Amniotic stem cell (primary cell): Measurements from ENCODE around the gene ANKRD65.
"Not testable (repeated sequence)": the region's sequence is repeated elsewhere in the genome, so short reads cannot be mapped to it uniquely, and the experiment has no call there.

Experiments
- DNase-seq: peaks from one replicate; lab custom pipeline; 2025; lab: John Stamatoyannopoulos, UW

The ANKRD65 gene

GRCh38 chr1:1430114-1430982 is 9.3 kb upstream of the ANKRD65 start:
- no peak for DNase-seq

GRCh38 chr1:1429671-1430073 is 8.6 kb upstream of the ANKRD65 start:
- DNase-seq: no peak

DNA sequence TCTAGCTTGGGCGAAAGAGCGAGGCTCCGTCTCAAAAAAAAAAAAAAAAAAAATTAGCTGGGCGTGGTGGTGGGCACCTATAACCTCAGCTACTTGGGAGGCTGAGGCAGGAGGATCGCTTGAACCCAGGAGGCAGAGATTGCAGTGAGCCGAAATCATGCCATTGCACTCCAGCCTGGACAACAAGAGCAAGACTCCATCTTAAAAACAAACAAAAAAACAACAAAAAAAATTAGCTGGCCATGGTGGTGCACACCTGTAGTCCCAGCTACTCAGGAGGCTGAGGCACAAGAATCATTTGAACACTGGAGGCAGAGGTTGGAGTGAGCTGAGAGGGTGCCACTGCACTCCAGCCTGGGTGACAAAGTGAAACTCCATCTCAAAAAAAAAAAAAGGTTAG is 7.9 kb upstream of the ANKRD65 start:
- not testable (repeated sequence) for DNase-seq

DNA sequence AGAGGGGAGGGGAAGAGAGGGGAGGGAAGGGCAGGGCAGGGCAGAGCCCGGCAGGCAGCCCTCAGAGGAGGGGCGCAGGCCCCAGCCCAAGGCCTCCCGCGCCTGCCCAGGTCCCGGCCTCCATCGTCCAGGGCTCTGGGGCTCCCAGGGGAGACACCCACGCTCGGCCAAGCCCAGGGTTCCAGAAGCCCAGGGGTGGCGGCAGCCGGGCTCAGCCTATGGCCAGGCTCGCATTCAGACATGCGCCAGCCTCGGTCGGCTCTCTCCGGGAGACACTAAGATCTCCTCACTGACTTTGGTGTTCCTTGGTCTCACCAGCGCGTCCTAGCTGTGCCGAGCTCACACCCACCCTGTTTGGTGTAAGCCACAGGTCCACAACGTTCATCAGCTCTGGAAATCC is 7.1 kb upstream of the ANKRD65 start:
- no peak for DNase-seq

DNA sequence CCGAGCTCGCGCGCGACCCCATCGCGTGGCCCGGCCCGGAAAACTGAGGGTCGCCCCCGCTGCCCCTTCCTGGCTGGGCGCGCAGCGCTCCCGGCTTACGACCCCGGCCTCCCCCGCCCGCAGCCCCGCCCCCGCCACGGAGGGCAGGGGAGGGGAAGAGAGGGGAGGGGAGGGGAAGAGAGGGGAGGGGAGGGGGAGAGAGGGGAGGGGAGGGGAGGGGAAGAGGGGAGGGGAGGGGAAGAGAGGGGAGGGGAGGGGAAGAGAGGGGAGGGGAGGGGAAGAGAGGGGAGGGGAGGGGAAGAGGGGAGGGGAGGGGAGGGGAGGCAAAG is 6.7 kb upstream of the ANKRD65 start:
- no peak for DNase-seq

DNA sequence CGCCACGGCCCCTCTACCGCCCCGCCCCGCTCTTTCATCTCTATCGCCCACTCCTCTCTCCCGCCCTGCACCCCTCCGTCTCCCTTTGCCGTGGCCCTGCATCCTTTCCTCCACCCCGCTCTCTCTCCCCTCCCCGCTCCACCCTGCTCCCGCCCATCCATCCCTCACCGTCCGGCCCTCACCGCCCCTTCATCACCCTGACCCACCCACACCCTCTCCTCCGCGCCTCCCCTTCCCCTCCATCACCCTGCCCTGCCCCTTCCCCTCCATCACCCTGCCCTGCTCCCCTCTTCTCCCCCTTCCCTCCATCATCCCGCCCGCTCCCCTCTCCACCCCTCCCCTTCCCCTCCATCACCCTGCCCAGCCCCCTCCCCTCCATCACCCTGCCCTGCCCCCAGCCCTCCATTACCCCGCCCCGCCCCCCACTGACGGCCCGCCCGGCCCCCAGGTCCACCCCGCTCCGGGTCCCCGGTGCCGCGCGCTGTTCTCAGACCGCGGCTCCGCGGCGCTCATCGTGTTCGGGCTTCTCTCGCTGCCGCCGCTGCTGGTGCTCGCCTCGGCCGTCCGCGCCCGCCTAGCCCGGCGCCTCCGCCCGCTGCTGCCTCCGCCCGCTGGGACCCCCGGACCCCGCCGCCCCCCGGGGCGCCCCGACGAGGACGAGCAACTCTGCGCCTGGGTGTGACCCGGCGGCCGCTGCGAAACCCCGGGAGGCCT is 6.2 kb upstream of the ANKRD65 start:
- no peak for DNase-seq

DNA sequence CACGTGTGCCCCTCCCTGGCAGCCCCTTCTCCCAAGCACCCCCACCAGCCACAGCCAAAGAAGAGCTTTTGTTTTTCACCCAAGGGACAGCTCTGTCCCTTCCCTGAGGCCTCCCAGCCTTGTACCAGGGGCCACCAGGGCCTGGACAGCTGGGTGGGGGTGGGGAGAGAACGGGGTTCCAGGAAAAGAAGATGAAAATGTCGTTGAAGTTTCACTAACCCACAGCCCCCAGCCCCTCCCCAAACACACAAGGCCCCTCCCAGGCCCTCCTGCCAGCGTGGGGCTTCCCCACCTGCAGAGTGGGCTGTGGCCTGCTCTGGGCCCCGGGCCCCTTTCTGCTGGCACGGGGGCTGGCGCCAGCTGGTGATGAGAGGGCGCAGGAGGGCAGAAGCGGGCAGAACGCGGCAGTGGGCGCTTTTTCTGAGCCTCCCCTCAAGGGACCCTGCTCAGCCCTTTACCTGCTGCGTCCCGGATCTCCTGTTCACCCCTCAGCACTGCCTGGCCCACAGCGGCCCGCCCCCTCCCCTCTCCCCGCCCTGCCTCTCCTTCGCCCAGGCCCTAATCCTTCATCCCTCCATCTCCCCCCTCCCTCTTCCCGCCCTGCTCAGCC is 5.5 kb upstream of the ANKRD65 start:
- DNase-seq: no peak

DNA sequence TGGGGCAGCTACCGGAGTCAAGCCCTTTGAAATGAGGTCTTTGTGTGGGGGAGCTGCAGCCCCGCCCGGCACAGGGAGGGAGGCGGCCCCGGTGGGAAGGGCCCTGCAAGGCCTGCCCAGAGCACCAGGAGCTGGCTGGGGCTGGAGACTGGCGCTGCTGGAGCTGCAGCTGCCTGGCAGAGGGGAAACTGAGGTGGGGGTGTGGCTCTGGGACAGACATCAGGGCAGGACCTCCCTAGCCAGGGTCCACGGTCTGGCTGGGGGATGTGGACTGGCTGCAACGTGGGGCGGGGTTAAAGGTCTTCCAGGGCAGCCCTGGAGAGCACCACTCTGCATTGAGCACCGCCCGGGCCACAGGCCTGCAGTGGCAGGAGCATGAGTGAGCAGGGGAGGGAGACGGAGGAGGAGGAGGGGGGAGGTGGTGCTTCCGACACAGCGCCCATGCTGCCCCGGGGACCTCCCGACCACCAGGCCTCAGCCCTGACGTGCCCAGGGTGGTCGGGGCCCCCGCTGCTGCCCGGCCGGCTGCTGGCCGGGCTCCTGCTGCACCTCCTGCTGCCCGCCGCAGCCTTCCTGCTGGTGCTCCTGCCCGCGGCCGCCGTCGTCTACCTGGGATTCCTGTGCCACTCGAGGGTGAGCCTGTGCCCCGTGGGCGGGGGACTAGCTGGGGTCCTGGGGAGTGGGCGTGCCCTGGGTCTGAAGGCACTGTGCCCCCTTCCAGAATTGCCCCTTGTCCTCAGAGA is 4.8 kb upstream of the ANKRD65 start:
- DNase-seq: no peak

DNA sequence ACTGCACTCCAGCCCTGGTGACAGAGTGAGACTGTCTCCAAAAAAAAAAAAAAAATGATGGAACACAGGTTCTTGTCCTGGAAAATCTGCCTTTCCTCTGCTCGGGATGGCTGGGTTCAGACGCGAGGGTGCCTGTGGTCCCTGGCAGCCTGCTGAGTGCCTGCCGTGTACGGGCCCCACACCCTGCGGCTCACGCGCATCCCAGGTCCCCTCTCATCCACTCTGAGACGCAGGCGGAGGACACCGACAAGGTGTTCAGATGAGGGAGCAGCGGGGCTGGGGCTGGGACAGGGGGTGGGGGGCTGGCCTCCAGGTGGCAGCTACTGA is 4.3 kb upstream of the ANKRD65 start:
- no peak for DNase-seq

DNA sequence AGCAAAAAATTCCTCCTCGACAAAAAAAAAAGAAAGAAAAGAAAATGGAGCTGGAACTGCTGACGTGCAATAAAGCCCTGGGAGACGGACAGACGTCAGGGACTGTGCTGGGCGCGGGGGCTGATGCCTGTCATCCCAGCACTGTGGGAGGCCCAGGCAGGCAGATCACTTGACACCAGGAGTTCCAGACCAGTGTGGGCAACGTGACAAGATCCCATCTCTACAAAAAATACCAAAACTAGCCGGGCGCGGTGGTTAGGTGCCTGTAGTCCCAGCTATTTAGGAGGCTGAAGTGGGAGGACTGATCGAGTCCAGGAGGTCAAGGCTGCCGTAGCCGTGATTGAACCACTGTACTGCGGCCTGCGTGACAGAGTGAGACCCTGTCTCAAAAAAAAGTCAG is 3.6 kb upstream of the ANKRD65 start:
- DNase-seq: no peak

- DNase-seq: no peak
These were observed 2.1 kb upstream of the ANKRD65 start for GRCh38 chr1:1423245-1423597.

DNA sequence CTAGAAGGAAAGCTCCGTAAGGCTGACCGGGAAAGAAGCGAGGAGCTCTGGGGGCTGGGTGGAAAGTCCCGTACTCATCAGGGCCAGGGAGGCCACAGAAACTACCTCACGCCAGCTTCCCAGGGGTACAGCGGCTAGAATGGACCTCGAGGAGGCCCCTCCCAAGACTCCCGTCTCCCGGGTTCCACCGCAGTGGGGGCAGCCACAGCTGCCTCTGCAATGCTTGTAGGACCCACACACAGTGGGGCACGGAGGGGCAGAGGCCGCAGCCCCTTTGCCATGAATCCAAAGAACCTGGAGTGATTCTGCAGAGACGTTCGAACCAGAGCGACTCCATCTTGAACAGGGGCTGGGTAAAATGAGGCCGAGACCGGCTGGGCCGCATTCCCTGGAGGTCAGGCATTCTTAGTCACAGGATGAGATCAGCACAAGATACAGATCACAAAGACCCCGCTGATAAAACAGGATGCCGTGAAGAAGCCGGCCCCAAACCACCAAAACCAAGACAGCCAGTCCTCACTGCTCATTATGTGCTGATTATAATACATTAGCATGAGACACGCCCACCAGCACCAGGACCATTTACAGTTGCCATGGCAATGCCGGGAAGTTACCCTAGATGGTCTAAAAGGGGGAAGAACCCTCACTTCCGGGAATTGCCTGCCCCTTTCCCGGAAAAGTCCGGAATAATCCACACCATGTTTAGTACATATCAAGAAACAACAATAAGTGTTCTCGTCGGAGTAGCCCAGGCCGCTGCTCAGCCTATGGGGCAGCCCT is 1.6 kb upstream of the ANKRD65 start:
- no peak for DNase-seq

DNA sequence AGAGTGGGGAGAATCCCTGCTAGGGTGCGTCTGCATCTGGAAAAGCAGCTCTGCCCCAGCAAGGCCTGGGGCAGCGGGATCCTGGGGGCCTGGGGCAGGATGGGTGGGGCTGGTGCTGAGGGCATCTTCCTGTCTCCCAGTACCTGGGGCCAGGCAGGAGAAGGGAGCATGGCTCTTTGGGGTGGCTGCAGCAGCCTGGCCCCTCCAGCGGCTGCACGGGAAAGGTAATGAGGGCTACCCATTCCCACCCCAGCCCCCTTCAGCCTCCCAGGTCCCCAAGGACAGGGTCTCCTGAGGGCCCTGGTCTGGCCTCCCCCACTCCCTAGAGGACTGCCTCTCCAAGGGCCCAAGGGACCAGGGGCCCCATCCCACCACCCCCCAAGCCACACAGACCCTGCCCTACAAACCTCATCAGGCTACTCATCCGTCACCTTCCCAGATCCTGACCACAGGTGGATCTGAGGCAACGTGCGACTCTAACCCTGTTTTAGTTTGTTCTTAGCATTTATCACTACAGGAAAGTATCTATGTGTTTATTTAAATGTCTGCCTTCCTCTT is 910 bp upstream of the ANKRD65 start:
- no peak for DNase-seq

- no peak for DNase-seq
These were observed 378 bp downstream of the ANKRD65 start for GRCh38 chr1:1420654-1421141.

- no peak for DNase-seq
These were observed 1.0 kb downstream of the ANKRD65 start for GRCh38 chr1:1419813-1420653.

DNA sequence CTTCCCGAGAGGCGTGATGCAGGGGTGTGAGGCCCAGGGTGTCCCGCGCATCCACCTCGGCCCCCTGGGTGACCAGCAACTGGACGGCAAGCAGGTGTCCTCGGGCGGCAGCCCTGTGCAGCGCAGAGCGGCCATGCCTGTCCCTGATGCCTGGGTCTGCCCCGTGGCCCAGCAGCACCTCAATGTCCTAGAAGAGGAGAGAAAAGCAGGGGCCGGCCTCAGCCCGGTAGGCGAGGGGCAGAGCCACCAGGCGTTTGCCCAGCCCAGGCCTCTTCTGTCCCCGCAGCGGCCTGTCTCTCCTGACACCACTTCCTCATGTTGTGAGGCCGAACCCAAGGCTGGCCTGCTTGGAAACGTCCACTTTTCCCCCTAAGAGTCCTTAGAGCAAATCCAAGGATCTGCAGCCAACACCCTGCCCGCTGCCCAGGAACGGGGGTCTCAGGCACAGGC is 1.7 kb downstream of the ANKRD65 start:
- no peak for DNase-seq

DNA sequence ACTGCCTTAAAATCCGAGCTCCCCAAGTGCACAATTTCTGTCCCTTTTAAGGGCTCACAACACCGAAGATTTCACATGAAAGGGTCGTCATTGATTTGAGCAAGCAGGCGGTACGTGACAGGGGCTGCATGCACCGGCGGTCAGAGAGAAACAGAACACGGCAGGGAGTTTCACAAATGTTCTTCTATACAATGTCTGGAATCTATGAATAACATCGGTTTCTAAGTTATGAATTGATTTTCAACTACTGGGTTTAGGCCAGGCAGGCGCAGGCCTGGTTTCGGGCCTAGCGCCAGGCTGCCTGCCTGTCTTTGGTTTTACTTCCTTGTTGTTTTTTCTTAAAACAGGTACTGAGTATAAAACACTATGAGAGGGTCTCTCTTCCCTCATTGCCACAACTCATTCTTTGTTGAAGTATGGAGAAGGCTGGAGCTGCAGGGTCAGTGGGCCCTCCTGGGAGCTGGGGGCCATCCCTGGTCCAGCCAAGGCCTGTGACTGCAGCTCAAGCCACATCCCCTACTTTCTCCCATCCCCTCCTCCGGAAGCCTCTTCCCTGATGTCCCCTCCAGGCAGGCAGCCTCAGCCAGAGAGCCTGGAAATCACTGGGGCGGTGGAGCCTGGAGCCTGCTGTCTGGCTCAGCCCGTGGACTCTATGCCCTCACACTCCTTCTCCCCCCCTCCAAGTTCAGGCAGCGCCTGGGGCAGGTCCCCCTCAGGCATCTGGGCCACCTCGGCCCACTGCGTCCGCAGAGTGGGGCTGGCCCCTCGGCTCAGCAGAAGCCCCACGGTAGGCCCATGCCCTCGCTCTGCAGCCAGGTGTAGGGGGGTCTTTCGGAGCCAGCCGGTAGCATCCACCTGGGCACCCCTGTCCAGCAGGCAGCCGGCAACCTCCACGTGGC is 2.4 kb downstream of the ANKRD65 start:
- DNase-seq: no peak

GRCh38 chr1:1417825-1418463 is 3.1 kb downstream of the ANKRD65 start:
- not testable (repeated sequence) for DNase-seq

- not testable (repeated sequence) for DNase-seq
These were observed 3.7 kb downstream of the ANKRD65 start for GRCh38 chr1:1417396-1417795.
